HepG2 (cell line): ENCODE data around the gene DPP6. TPM values are rescaled to one million over a fixed set of nuclear protein-coding genes. Genes with fewer than 3 reads are reported as not detected.

Experiments
- ATAC-seq: fragments of 200-7000 bp; cut with Tn5 transposase; 3 replicates; pipeline ENCODE4 v1.9.1; 2020; ENCODE audit warnings: mild to moderate bottlenecking, moderate library complexity
- BruUV-seq: library from RNA; stranded (reverse); fragments of 400-500 nt; replicated peaks from 2 replicates; lab custom pipeline; 2021; lab: Mats Ljungman, UMichigan
- CTCF ChIA-PET: fragments of 300-600 bp; formaldehyde crosslinking; extraction: SDS; loops from one replicate; lab custom pipeline; 2021; ENCODE audit warnings: low total read pairs, inconsistent platforms, low intra/inter-chr PET ratio; lab: Yijun Ruan, JAX
- POLR2A ChIA-PET: fragments of 350-600 bp; sonication (Branson Sonifier 250); formaldehyde crosslinking; loops from one replicate; lab custom pipeline; 2020; ENCODE audit warnings: antibody characterized with exemption, inconsistent platforms; lab: Yijun Ruan, JAX
- DNase-seq: peaks from one replicate; pipeline ENCODE4 v3.0.0-alpha.2; 2015; ENCODE audit warnings: low spot score
- FAIRE-seq: peaks from 3 replicates; lab custom pipeline; 2011; peaks lifted over from hg19 to GRCh38; lab: Jason Lieb, UNC
- H2AFZ ChIP-seq: one replicate; pipeline ENCODE4 v1.6.1; 2011; ENCODE audit warnings: low read length, inconsistent platforms
- H3K27ac ChIP-seq: fragments of 300-600 bp; 3 replicates; pipeline ENCODE4 v1.8.0; 2011; ENCODE audit warnings: mixed run types, mild to moderate bottlenecking, mixed read lengths, low read length, inconsistent platforms; ENCODE audit not compliant: insufficient read depth; ENCODE audit errors: extremely low read length
- H3K27me3 ChIP-seq, 2 experiments: fragments of 200-600 bp in 1 of 2; 2 replicates in 1 of 2; 3 replicates in 1 of 2; pipeline versions ENCODE4 v1.6.0 to v1.8.0; 2011; ENCODE audit warnings: low read length in 2 of 2, mild to moderate bottlenecking in 2 of 2, moderate library complexity in 2 of 2, inconsistent platforms in 1 of 2; ENCODE audit not compliant: insufficient read depth in 2 of 2, control insufficient read depth in 1 of 2
- H3K36me3 ChIP-seq, 2 experiments: fragments of 200-600 bp in 1 of 2; replicated peaks in 1 of 2; 2 replicates in 1 of 2; 3 replicates in 1 of 2; pipeline versions ENCODE4 v1.5.1 to v1.8.0; 2011; ENCODE audit warnings: low read length in 2 of 2, inconsistent platforms in 1 of 2; ENCODE audit not compliant: insufficient read depth in 2 of 2, control insufficient read depth in 1 of 2
- H3K4me1 ChIP-seq: 2 replicates; pipeline ENCODE4 v1.5.1; 2012; ENCODE audit warnings: low read length, inconsistent platforms; ENCODE audit not compliant: insufficient read depth
- H3K4me2 ChIP-seq: 2 replicates; pipeline ENCODE4 v1.6.0; 2011; ENCODE audit warnings: low read depth, low read length, inconsistent platforms
- H3K4me3 ChIP-seq, 3 experiments: fragments of 200-600 bp in 1 of 3; sonication (generic), shearing (Covaris generic) in 1 of 3; replicated peaks in 1 of 3; 2 replicates each; pipeline ENCODE4 v1.5.1; 2011 to 2016; ENCODE audit warnings: low read length in 3 of 3, inconsistent platforms in 2 of 3, low read depth in 2 of 3, mild to moderate bottlenecking in 2 of 3, control low read depth in 1 of 3, mixed read lengths in 1 of 3; ENCODE audit not compliant: insufficient read depth in 1 of 3
- H3K79me2 ChIP-seq: one replicate; pipeline ENCODE4 v1.6.1; 2011; ENCODE audit warnings: low read length, inconsistent platforms; ENCODE audit not compliant: insufficient read depth
- H3K9ac ChIP-seq: 2 replicates; pipeline ENCODE4 v1.6.0; 2011; ENCODE audit warnings: mild to moderate bottlenecking, low read depth, low read length, inconsistent platforms; ENCODE audit not compliant: insufficient read depth
- H3K9me3 ChIP-seq: 2 replicates; pipeline ENCODE4 v1.5.1; 2012; ENCODE audit warnings: mild to moderate bottlenecking, low read length
- H4K20me1 ChIP-seq: 2 replicates; pipeline ENCODE4 v1.6.0; 2011; ENCODE audit warnings: inconsistent platforms, mild to moderate bottlenecking, low read length, moderate library complexity; ENCODE audit not compliant: insufficient read depth
- BATF2 ChIP-seq: sonication (generic); formaldehyde crosslinking; IDR thresholded peaks from 2 replicates; pipeline ENCODE4 v1.8.0; 2022; ENCODE audit warnings: mild to moderate bottlenecking, missing genetic modification reagents, moderate library complexity
- EEA1 ChIP-seq: sonication (generic); formaldehyde crosslinking; IDR thresholded peaks from 2 replicates; pipeline ENCODE4 v1.5.1; 2020; ENCODE audit warnings: mild to moderate bottlenecking, missing genetic modification reagents, borderline replicate concordance
- FLYWCH1 ChIP-seq: sonication (generic); formaldehyde crosslinking; IDR thresholded peaks from 2 replicates; pipeline ENCODE4 v1.8.1; 2023; ENCODE audit warnings: mild to moderate bottlenecking, missing genetic modification reagents
- GATAD2A ChIP-seq: IDR thresholded peaks from 2 replicates; pipeline ENCODE4 v1.6.1; 2016
- MYPOP ChIP-seq: sonication (generic); formaldehyde crosslinking; IDR thresholded peaks from 2 replicates; pipeline ENCODE4 v1.8.1; 2023; ENCODE audit warnings: mild to moderate bottlenecking, moderate library complexity, missing genetic modification reagents
- ZNF24 ChIP-seq: fragments of 450-650 bp; IDR thresholded peaks from 2 replicates; pipeline ENCODE4 v1.6.1; 2017; ENCODE audit warnings: antibody characterized with exemption, mild to moderate bottlenecking
- ZNF558 ChIP-seq: sonication (generic); formaldehyde crosslinking; IDR thresholded peaks from 2 replicates; pipeline ENCODE4 v1.9.0; 2022; ENCODE audit warnings: mild to moderate bottlenecking, missing genetic modification reagents, borderline replicate concordance
- ZNF589 ChIP-seq: sonication (generic); formaldehyde crosslinking; conservative IDR thresholded peaks from 2 replicates; pipeline ENCODE4 v1.8.0; 2022; ENCODE audit warnings: mild to moderate bottlenecking, moderate library complexity, missing genetic modification reagents
- WGBS: methylation state at CpG from one replicate; pipeline ENCODE4 v1.1.6; 2017; ENCODE audit warnings: low lambda C conversion rate; 5-methylcytosine and 5-hydroxymethylcytosine counted together
- in situ Hi-C: cut with HindIII; loops from 2 replicates; pipeline ENCODE4 v1.10.0; 2017; ENCODE audit warnings: low pct_unique_long_range_greater_than_20kb; ENCODE audit not compliant: extremely low pct_ligation_motif_present
- intact Hi-C: fragments of 100-400 bp; cut with micrococcal nuclease; formaldehyde crosslinking; loops from one replicate; pipeline ENCODE4 v1.10.0; 2022; ENCODE audit not compliant: unreplicated experiment
- polyA plus RNA-seq, 8 experiments: library from polyadenylated mRNA; depleted of rRNA in 3 of 8; stranded (reverse) in 7 of 8; unstranded in 1 of 8; fragments of >200 nt; fragmentation: Illumina TruSeq in 4 of 8; extraction: Trizol in 4 of 8; gene quantifications; 2 replicates each; pipeline versions ENCODE4 v1.2.1 to v1.2.3, GENCODE V29; 2011 to 2016; ENCODE audit warnings: low read depth in 4 of 8, missing spikeins in 1 of 8, mixed read lengths in 1 of 8; ENCODE audit not compliant: insufficient read depth in 1 of 8
- total RNA-seq, 5 experiments: library from RNA; depleted of rRNA; stranded (reverse); fragments of >200 nt; fragmentation: Illumina TruSeq; extraction: Trizol; gene quantifications; 2 replicates each; pipeline ENCODE4 v1.2.3, GENCODE V29; 2016; ENCODE audit warnings: low read depth in 1 of 5

Gene DPP6
- total and polyA plus RNA-seq, 2 of the 13 experiments (the other 11 are each of a cell fraction or from before 2014, with no cell fraction given) = not detected

- H3K4me1 ChIP-seq = peaks cover 12% of the 10 kb centered on the region
- H3K27ac ChIP-seq = no peak overlapping the region
- ATAC-seq (no peak), FAIRE-seq (no peak), DNase-seq (no peak)
- H3K27me3 ChIP-seq = peaks cover 0 to 39% of the 10 kb centered on the region in 2 experiments; a peak in 4 of 5 replicates
- H2AFZ ChIP-seq = no peak overlapping the region
- CTCF ChIA-PET = no interaction called here
- no peaks in the 10 kb centered on the region for H3K79me2 ChIP-seq
- no peaks in the 10 kb centered on the region for H4K20me1 ChIP-seq
- intact Hi-C loops = no loop called here
- TF ChIP-seq ZNF24 = no peak
- no peak for TF ChIP-seq ZNF558 (CRISPR knock-in tag)
- TF ChIP-seq, all 625 proteins: peak for 0
- H3K9me3 ChIP-seq = peaks cover 15% of the 10 kb centered on the region
- H3K9ac ChIP-seq = no peak overlapping the region
- in situ Hi-C loops = no loop called here
- no TSS peak for BruUV-seq
- WGBS = 100% methylated on average over 1 of the region's 41 CpGs
- POLR2A ChIA-PET = no interaction called here
- no peak overlapping the region for H3K4me2 ChIP-seq
- no peak overlapping the region for H3K4me3 ChIP-seq
- H3K36me3 ChIP-seq = no peaks in the 10 kb centered on the region
Observed at GRCh38 chr7:154906736-154907355, 854.6 kb downstream of the DPP6 start.

- intact Hi-C loops = no loop called here
- Histone ChIP-seq H3K79me2 (no peaks in the 10 kb centered on the region), H3K9ac (no peak overlapping the region), H3K27ac (no peak overlapping the region), H3K36me3 (no peaks in the 10 kb centered on the region), H3K4me2 (no peak overlapping the region), H3K9me3 (peaks cover 15% of the 10 kb centered on the region), H3K27me3 (peaks cover 0 to 31% of the 10 kb centered on the region in 2 experiments; a peak in 4 of 5 replicates), H2AFZ (no peak overlapping the region), H3K4me3 (no peak overlapping the region), H4K20me1 (no peaks in the 10 kb centered on the region), H3K4me1 (peaks cover 11% of the 10 kb centered on the region)
- in situ Hi-C loops = no loop called here
- ChIA-PET CTCF (no interaction called here), POLR2A (no interaction called here)
- 40% methylated on average over 18 of the region's 21 CpGs for WGBS
- FAIRE-seq (no peak), ATAC-seq (no peak), DNase-seq (no peak)
- no peak for TF ChIP-seq MYPOP (CRISPR knock-in tag)
- no peak for TF ChIP-seq EEA1 (CRISPR knock-in tag)
- no peak for TF ChIP-seq BATF2 (CRISPR knock-in tag)
- no peak for TF ChIP-seq ZNF589 (CRISPR knock-in tag)
- no peak for TF ChIP-seq GATAD2A
- TF ChIP-seq FLYWCH1 (CRISPR knock-in tag) = no peak
- no TSS peak for BruUV-seq
Observed at GRCh38 chr7:154907651-154908620, 855.7 kb downstream of the DPP6 start.
